ENCODE data around the gene NEK6.

The NEK6 gene
- total RNA-seq, result 6.4 to 14.8 reads per million in 2 experiments

DNA sequence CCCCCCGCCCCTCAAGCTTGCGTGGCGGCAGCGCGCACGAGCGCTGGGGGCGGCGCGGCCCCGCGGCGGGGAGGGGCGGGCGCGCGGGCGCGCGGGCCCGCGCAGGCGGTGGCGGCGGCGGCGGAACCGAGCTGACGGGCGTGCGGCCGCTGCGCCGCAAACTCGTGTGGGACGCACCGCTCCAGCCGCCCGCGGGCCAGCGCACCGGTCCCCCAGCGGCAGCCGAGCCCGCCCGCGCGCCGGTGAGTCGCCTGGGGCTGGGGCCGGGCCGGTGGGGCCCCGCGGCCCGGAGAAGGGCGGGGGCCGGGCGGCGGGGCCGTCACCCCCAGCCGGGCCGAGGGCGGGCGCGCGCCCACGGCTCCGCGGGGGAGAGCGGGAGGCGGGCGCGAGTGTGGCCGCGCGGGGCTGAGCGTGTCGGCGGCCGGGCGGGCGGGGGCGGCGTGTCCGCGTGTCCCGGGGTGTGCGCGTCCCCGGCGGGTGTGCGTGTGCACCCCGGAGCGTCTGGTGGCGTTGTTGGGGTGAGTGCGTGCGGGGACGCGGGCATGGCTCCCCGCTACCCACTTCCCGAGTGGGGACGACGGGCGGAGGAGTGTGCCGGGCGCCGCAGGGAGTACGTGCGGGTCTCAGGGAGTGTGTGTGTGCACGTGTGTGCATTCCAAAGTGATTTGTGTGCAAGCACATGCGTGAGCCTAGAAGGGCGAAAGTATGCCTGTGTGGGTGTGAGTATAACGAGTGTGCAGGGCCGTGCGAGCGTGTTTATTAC, at the start of gene NEK6:
Gene NEK6, plus strand, starts transcription at position 106 of the 763 bp plus-strand sequence. CDS start 44,016 bp downstream, outside the sequence.
- no peak for DNase-seq (ENCODE audit: low read depth)

DNA sequence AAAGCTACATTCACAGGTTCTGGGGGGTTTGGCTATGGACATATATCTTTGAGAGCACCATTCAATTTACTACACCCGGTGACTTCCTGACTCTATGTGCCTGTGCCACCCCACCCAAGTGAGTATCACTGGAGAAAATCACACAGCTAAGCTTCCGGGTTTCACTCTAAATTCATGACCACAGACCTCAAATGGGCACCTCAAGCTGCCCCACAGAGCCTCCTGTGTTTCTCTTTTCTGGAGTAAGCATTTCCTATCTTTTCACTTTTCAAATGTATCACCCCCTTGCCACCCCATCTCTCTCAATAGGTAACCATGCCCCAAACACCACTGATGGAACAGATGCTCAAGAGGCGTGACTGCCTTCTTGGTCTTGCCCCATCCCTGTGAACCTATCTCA, 49.2 kb upstream of the NEK6 start:
- no peak for DNase-seq (ENCODE audit: low read depth)

DNA sequence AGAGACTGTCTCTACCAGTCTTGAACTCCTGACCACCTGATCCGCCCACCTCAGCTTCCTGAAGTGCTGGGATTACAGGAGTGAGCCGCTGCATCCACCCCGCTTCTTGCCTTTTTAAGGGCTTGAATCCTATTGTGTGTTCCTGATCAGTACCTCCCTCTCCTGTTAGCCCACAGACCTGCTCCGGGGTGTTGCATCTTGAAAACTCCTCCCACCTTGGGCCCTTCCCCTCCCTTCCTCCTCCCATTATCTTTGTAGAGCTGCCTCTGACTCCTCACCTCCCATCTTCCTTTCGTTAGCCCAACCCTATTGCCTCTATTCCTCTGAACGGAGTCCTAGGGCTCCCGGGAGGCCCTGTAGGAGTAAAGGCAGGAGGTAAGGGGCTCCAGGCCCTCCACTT, 48.5 kb upstream of the NEK6 start:
- DNase-seq (ENCODE audit: low read depth), result no peak

DNA sequence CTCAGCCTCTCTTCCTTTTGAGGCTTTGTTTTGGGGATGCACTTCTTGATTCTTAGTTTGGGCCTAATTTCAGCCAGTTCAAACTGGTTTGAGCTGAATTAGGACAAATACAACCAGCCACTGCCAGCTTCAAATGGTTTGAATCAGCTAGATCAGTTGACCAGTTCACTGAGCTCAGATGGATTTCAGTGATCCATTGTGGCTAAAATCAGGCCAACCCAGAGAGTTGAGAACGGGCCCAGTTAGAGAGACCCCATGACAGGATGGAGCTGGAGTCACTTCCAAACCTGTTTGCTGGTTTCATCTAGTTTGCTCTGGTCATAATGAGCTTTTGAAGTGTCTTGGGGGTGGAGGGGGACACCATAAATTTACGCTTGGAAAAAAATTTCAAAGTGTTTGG, 48.0 kb upstream of the NEK6 start:
- DNase-seq (ENCODE audit: low read depth), result no peak

DNA sequence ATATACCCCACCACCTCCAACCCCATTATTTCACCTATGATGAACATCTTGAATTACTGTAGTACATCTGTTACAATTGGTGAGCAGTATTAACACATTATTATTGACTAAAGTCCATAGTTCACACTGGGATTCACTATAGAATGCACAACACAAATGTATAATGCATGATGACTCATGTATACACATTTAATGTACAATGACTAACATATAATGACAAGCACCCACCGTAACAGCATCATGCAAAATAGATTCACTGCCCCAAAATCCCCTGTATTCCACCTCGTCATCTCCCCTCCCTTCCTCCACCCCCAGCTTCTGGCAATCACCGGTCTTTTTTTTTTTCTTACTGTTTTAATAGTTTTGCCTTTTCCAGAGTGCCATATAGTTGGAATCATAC, 47.1 kb upstream of the NEK6 start:
- DNase-seq (ENCODE audit: low read depth), result no peak

DNA sequence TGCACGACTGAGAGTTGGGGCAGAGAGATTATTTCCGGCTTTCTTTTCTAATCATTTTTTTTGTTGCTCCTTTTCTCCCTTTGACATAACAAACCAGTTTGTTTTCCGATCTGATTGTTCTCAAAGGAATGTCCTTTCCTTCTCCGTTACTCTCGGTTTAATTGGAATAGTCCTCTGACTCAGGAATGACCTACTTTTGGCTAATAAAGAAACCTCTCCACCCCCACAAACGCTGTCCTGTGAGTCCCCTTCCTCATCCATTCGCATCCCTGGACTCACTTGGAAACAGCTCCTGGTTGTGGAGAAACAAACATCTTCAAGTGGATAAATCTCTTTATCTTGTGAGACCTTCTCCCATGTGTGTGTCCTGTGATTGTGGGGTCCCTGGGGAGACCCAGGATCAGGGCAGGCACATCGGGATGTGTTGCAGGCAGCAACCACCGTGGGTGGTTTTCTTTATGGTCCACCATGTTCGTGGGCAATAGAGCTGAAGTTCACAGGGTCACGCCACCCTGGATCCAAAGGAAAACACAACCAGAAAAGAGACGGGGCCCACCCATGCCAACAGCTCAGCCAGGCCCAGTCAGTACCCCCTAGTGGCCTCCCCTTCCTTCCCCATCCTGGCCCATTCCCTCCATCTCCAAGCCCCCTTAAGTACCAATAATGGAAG, 45.2 kb upstream of the NEK6 start:
- DNase-seq (ENCODE audit: low read depth), result no peak

DNA sequence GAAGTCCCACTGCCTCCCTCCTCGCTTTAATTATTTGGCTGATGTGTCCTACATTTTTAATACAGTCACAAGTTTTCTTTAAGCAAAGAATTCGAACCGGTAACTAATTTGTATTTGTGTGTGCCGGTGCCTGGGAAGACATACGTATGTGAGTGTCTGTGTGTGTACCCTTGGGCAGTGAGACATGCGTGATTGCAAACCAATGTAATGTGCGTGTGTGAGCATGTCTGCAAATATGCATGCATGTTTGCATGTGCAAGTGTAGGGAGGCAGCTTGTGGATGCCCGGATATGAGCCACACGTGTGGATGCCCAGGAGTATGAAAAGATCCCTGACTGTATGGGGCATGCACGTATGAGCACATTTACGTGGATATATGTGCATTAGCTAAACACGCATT, 44.4 kb upstream of the NEK6 start:
- no peak for DNase-seq (ENCODE audit: low read depth)

DNA sequence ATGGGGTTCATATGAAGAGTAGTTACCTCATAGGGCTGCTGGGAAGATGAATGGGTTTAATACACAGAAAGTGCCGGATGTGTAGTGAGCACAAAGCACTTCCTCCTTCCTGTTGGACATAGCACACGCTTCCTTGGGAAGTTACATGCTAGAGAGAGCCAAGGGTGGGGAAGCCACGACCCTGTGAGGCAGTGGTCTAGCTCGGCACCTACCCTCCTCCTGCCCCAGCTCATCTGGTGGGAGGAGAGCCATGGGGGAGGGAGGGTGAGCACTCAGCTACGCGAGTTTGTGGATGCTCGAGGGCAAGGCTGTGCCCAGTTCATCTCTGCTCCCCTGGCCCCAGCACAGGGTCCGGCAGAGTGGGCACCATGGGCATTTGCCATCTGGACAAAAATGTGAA, 43.6 kb upstream of the NEK6 start:
- DNase-seq (ENCODE audit: low read depth), result no peak

DNA sequence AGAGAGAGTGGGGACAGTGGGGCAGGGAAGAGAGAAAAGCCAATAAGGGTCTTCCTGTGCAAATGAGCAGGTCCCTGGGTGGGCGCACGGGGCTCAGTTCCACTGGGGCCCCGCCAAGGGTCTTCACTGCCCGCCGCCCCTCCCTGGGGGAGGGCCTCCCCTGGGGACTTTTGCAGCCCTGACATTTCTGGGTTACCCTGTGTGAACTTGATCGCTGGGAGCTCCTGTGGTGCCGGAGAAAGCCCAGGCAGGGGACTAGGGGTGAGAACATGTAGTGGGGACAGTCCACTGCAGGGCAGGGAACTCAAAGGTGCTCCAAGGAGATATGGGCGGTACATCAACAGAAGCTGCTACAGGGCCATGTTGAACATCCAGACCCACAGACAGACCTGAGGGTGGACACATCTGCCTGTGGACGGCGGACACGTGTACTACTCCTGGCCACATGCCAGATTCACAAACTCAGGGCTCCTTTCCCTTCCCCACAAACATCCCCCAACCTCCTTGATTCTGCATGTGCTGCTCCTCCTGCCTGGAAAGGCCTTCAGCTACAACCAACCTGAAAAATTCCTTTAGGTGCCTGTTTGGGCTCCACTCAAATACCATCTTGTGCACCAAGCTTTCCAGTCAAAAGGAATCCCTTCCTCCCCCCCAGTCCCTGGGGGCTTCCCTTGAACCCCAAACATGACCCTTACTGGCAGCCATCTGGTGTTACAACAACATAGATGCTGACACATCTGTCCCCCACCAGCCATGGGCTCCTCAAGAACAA, 43.0 kb upstream of the NEK6 start:
- DNase-seq (ENCODE audit: low read depth), result no peak

DNA sequence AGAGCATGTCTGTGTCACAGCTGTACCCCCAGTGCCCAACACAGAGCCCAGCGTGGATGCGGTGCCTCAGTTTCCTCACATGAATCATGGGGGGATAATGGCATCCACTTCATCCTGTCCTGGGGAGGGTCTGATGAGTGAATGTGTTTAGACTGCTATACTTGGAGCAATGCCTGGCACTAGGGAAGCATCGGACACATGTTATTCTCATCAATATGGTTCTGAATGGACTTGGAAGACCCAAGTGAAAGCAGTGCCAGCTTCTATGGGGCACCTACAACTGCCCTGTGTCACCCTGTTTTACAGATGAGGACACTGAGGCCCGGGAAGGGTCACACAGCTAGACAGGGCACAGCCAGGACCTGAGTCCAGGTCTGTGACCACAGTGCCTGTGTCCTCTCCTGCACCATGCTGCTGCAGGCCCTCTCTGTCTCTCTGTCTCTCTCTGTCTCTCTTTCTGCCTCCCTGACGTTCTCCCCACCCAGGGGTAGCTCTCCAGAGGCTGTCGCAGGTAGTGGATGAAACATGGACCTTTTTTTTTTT, 42.3 kb upstream of the NEK6 start:
- DNase-seq (ENCODE audit: low read depth), result no peak

DNA sequence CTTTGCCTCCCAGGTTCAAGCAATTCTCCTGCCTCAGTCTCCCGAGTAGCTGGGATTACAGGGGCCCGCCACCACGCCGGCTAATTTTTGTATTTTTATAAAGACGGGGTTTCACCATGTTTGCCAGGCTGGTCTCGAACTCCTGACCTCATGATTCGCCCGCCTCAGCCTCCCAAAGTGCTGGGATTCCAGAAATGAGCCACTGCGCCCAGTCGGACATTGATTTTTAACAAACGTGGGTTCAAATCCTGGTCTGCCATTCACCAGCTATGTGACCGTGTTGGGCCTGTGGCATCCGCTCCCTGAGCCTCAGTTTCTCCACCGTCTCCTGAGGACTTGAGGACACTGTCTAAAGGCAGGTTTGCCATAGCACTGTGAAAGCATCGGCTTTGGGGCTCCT, 41.8 kb upstream of the NEK6 start:
- no peak for DNase-seq (ENCODE audit: low read depth)

DNA sequence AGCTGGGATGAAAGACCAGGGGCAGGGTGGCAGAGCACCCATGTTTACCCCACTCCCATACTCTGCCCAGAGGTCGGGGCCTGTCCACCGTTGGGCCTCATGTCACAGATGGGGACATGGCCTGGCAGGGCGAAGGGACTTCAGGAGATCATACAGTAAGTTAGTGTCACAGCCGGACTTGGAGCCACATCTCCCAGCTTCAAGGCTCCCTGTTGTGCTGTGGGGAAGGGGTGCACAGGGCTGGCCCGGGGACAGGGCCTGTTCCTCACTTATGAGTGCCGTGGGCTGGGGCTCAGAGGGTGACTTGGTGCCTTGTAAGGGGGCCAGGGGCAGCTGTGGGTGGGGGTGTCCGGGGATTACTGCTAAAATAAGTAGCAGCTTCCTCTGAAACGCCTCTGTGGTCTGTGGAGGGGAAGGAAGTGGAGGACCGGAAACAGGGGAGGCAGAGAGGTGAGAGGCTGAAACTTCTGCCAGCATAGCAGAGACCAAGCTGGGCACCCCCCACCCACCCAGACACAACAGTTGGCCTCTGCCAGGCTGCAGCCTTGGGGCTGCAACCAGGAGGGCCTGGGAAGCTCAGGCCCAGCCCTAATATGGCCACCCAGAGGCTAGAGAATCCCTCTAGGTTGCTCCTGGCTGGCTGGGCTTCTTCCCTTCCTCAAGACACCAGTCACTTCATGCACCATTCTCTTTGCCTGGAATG, 41.1 kb upstream of the NEK6 start:
- no peak for DNase-seq (ENCODE audit: low read depth)

DNA sequence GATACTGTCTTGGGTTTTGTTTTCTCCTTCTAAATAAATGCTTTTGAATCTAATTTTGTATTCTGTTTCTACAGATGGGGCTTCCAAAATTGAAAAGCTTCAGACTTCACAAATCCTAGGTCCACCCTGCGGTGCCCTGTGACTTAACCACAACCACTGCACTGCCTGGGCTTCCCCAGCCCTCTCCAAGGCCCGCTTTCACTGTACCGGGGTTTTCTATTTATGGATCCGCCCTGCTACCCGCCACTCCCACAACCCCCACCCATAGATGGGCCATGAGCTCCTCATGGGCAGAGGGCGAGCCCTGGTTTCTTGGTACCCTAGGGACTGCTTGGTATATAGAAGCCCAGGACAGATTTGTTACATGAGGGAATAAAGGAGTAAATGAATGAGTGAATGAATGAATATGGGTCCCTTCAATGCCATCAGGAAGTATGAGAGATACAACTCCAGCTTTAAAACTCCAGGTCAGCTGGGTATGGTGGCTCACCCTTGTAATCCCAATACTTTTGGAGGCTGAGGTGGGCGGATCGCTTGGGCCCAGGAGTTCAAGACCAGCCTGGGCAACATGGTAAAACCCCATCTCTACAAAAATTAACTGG, 39.8 kb upstream of the NEK6 start:
- no peak for DNase-seq (ENCODE audit: low read depth)

DNA sequence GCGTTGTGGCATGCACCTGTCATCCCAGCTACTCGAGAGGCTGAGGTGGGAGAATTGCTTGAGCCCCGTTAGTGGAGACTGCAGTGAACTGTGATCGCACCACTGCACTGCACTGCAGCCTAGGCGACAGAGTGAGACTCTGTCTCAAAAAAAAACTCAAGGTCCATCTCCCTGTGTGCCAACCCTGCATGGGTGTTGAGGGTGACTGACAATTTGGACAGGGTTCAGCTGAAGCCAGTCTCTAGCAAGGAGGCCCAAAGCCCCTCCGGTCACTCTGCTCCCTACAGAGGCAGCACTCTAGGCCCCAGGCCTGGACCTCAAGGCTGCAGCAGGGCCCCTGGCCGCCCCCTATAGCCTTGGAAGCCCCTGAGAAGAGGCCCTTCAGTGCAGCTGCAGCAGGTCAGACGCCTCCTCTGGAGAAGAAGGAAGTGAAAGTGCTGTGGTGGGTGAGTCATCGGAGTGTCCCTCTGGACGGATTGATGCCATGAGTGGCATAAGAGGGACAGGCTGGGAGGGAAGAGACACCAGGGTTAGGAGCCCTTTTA, 39.2 kb upstream of the NEK6 start:
- DNase-seq (ENCODE audit: low read depth), result no peak

DNA sequence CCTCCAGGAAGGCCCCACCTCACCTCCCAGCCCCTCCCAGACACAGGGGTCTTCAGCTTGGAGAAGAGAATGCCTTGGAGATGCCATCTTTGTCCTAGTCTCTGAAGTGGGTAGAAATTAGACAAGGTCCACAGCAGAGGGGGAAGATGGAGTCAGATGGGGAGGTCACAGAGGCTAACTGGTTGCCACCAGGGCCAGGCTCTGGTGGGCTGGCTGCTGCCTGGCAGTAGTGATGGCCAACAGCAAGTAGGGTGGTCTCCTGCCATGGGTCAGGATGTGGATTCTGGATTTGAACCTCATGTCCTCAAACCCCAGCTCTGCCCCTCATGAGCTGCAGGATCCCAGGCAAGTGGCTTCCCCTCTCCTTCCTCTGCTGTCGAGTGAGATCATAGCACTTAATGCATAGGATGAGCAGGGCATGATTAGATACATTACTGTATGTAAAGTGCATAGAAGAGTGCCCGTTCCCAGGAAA, 38.7 kb upstream of the NEK6 start:
- DNase-seq (ENCODE audit: low read depth), result no peak

DNA sequence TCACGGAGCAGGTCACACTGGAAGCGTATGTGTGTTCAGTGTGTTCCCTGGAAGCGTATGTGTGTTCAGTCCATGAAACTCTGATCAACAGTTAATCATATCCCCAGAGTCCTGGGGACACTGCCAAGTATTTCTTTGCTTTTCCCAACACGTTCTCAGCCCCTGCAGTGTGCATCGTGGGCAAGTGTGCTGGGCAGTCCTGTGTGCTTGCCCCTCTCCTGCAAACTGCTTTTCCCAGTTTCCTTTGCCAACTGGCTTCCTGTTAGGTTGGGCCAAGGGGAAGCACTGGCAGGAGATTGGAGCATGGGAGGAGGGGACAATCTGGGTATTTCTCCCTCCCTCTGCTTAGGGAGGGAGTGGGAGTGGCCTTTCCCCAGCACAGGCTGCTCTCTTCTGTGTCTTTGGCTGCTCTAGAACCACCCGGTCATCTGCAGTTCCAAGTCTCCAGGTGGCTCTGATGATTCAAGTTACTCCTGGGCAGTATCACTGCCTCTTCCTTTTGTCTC, 36.8 kb upstream of the NEK6 start:
- no peak for DNase-seq (ENCODE audit: low read depth)

DNA sequence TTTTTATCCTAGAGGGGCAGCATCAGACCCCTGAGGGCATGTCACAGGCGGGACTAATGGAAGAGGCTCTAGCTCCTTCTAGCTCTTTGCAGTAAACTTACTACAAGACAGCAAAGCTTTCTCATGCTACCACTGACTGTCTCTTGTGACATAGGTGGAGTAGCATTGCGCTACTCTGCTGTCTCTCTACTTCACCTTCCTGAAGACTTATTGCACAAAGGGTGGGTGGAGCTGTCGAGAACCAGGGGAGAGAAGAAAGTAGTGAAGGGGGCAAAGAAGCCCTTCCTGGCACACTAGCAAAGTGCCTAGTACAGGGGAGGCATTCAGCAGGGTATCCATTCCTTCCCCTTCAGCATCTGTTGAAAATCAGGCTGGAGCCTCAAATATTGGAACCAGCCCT, 36.1 kb upstream of the NEK6 start:
- no peak for DNase-seq (ENCODE audit: low read depth)

DNA sequence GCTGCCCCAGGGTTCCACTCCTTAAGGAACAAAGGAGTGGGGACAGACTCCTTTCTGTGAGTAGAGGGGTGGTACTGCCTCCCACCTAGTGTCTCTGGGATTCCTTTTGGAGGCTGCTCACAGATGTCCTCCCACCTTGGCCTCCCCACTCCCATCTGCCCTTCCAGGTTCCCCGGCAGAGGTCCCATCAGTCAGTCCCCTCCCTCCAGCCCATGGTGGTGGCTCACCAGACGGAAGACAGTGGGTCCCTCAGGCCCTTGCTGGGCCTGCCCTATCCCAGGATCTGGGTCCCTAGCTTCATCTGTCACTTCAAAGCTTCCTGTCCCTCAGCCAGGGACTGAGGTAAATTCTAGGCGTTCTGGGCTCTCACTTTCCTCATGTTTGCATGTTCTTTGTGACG, 35.6 kb upstream of the NEK6 start:
- DNase-seq (ENCODE audit: low read depth), result no peak

DNA sequence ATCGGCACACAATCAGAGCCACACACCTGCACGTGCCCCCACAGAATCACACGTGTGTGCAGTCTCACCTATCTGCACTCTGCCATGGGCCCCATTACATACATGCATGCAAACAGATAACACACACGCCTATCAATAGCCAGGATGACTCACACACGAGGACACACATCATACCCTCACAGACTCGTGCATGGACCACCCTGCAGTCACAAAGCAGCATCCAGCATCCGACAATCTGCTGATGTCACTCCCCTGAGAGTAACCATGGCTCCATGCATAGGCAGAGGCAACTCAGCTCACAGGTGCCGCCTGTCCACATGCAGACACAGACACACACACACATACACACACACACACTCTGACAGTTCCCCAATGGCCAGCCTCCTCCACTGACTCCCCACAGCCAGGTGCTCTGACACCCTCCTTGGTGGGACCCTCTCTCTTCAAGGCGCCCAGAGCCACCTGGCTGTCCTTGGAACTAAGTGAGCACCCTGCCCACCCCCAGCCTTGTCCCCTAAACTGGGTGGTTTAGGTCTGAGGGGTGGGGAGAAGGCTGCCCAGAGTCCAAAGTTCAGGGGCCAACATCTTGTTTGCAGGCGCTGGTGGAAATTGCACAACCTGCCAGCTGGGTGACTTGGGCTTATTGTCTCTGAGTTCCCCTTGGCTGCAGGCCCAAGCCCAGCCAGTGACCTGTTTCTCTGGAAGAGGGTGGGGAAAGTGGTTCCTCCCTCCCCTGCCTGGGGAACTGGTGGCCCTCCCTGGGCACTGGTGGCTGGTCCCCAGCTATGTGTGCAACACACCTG, 34.6 kb upstream of the NEK6 start:
- DNase-seq (ENCODE audit: low read depth), result no peak

DNA sequence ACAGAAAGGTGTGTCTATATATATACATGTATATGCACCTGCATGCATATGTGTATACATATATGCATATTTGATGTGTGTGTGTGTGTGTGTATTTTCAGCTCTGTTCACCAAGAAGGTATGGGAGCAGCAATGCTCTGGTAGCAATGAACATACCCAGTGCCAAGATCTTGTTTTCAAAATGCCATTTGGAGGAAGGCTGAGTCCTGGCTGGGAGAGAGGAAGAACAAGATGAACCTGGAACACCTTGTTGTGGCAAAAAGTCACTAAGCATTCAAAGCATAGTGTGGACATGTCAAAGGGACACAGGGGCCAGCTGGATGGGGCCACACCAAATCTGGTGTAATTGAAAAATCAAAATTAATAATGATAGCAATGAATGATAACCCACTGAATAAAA, 31.8 kb upstream of the NEK6 start:
- DNase-seq (ENCODE audit: low read depth), result no peak
